ENCODE results near the gene HIPK1.
"Not testable (repeated sequence)": the region's sequence is repeated elsewhere in the genome, so short reads cannot be mapped to it uniquely, and the experiment has no call there.

- TF ChIP-seq CTCF (IDR thresholded peaks at IDR 0.05 in 2 of 3, conservative IDR thresholded peaks at IDR 0.05 in 1 of 3; ENCODE audit: borderline replicate concordance in 1 of 3, insufficient read depth in 1 of 3, low read depth in 2 of 3, low read length in 2 of 3); POLR2A (IDR thresholded peaks at IDR 0.05; ENCODE audit: borderline replicate concordance, extremely low read depth, insufficient read depth, insufficient read length); POLR2AphosphoS5 (IDR thresholded peaks at IDR 0.05; ENCODE audit: low read depth, low read length); SP1 (IDR thresholded peaks at IDR 0.05; ENCODE audit: low read depth); MAX (IDR thresholded peaks at IDR 0.05); REST (IDR thresholded peaks at IDR 0.05; ENCODE audit: low read depth); EZH2 (IDR thresholded peaks at IDR 0.05): not testable (repeated sequence)
Observed at GRCh38 chr1:114006825-114007224, 77.7 kb downstream of the HIPK1 start.
